OCI-LY1 (cell line): ENCODE results near the gene INSR.

Source experiments
- CTCF ChIP-seq: fragments of 200-600 bp; sonication (generic), shearing (Covaris generic); IDR thresholded peaks from 2 replicates; pipeline ENCODE4 v1.5.1; 2017; ENCODE audit warnings: mild to moderate bottlenecking, antibody characterized with exemption, low read length, moderate library complexity, mixed read lengths
- EZH2 ChIP-seq: fragments of 200-600 bp; sonication (generic), shearing (Covaris generic); IDR thresholded peaks from 2 replicates; pipeline ENCODE4 v1.8.0; 2017; ENCODE audit warnings: borderline replicate concordance, mixed run types, mild to moderate bottlenecking, antibody characterized with exemption, low read length, moderate library complexity, mixed read lengths

- TF ChIP-seq CTCF = no peak
- TF ChIP-seq EZH2 = no peak
Measured at GRCh38 chr19:7200736-7201135, 93.5 kb downstream of the INSR start.
